WTC11 (cell line): ENCODE data around the gene ST13. TPM values are rescaled to one million over a fixed set of nuclear protein-coding genes. Genes with fewer than 3 reads are reported as not detected.
A peak's percentile ranks its signal among the peaks of the same experiment; 100 is the strongest.

Experiments
- ATAC-seq: fragments of 200-7000 bp; cut with Tn5 transposase; 2 replicates; pipeline ENCODE4 v1.10.0; 2021; ENCODE audit warnings: mild to moderate bottlenecking, moderate library complexity
- CTCF ChIA-PET: fragments of 300-600 bp; sonication (Branson Sonifier 250); formaldehyde crosslinking; loops from one replicate; lab custom pipeline; 2021; ENCODE audit warnings: antibody characterized with exemption; lab: Charles Lee
- POLR2A ChIA-PET: fragments of 350-600 bp; sonication (Branson Sonifier 250); formaldehyde crosslinking; loops from one replicate; lab custom pipeline; 2021; ENCODE audit warnings: antibody characterized with exemption; lab: Charles Lee
- DNase-seq: peaks from one replicate; pipeline ENCODE4 v3.0.0; 2021; ENCODE audit warnings: low spot score
- H3K27ac Mint-ChIP-seq: 2 replicates; pipeline ENCODE4 v1.8.0; 2021; ENCODE audit warnings: mixed read lengths
- H3K27me3 Mint-ChIP-seq: 2 replicates; pipeline ENCODE4 v1.8.0; 2021; ENCODE audit warnings: low read depth, mild to moderate bottlenecking, moderate library complexity, mixed read lengths
- H3K36me3 Mint-ChIP-seq: 2 replicates; pipeline ENCODE4 v1.8.0; 2021; ENCODE audit warnings: mixed read lengths
- H3K4me1 Mint-ChIP-seq: 2 replicates; pipeline ENCODE4 v1.8.0; 2022; ENCODE audit warnings: mixed read lengths
- H3K4me3 Mint-ChIP-seq: 2 replicates; pipeline ENCODE4 v1.8.0; 2021; ENCODE audit warnings: mild to moderate bottlenecking, moderate library complexity, mixed read lengths
- H3K9me3 Mint-ChIP-seq: 2 replicates; pipeline ENCODE4 v1.8.0; 2021; ENCODE audit warnings: mixed read lengths
- ATF1 ChIP-seq: sonication (generic); formaldehyde crosslinking; IDR thresholded peaks from 2 replicates; pipeline ENCODE4 v1.8.1; 2023; ENCODE audit warnings: mild to moderate bottlenecking, moderate library complexity, missing genetic modification reagents
- CREB1 ChIP-seq: sonication (generic); formaldehyde crosslinking; IDR thresholded peaks from 2 replicates; pipeline ENCODE4 v1.8.0; 2023; ENCODE audit warnings: mild to moderate bottlenecking, missing genetic modification reagents
- E2F4 ChIP-seq: sonication (generic); formaldehyde crosslinking; IDR thresholded peaks from 2 replicates; pipeline ENCODE4 v1.8.1; 2022; ENCODE audit warnings: low read depth, mild to moderate bottlenecking, moderate library complexity, missing genetic modification reagents, borderline replicate concordance
- ETV6 ChIP-seq: sonication (generic); formaldehyde crosslinking; IDR thresholded peaks from 2 replicates; pipeline ENCODE4 v1.8.1; 2022; ENCODE audit warnings: mild to moderate bottlenecking, missing genetic modification reagents
- FOXP4 ChIP-seq: sonication (generic); formaldehyde crosslinking; IDR thresholded peaks from 2 replicates; pipeline ENCODE4 v1.8.0; 2022; ENCODE audit warnings: mild to moderate bottlenecking, missing genetic modification reagents
- GRHL2 ChIP-seq: fragments of 250-450 bp; sonication (Bioruptor Pico); IDR thresholded peaks from 2 replicates; pipeline ENCODE4 v1.8.0; 2022; ENCODE audit warnings: mild to moderate bottlenecking, moderate library complexity; ENCODE audit not compliant: insufficient replicate concordance, severe bottlenecking
- GTF2I ChIP-seq: fragments of 250-450 bp; sonication (Bioruptor Pico); conservative IDR thresholded peaks from 2 replicates; pipeline ENCODE4 v1.4.0; 2021; ENCODE audit warnings: mild to moderate bottlenecking
- JAZF1 ChIP-seq: fragments of 250-450 bp; sonication (Bioruptor Pico); IDR thresholded peaks from 2 replicates; pipeline ENCODE4 v1.9.0; 2021; ENCODE audit warnings: moderate library complexity, mild to moderate bottlenecking, inconsistent platforms
- JUN ChIP-seq: sonication (generic); formaldehyde crosslinking; IDR thresholded peaks from 2 replicates; pipeline ENCODE4 v1.8.0; 2023; ENCODE audit warnings: mild to moderate bottlenecking, missing genetic modification reagents
- MLX ChIP-seq: sonication (generic); formaldehyde crosslinking; IDR thresholded peaks from 2 replicates; pipeline ENCODE4 v1.8.1; 2023; ENCODE audit warnings: mild to moderate bottlenecking, missing genetic modification reagents, moderate library complexity
- NR1H2 ChIP-seq: sonication (generic); formaldehyde crosslinking; IDR thresholded peaks from 2 replicates; pipeline ENCODE4 v1.9.0; 2021; ENCODE audit warnings: mild to moderate bottlenecking, moderate library complexity, missing genetic modification reagents
- NR3C1 ChIP-seq: sonication (generic); formaldehyde crosslinking; conservative IDR thresholded peaks from 2 replicates; pipeline ENCODE4 v1.8.1; 2023; ENCODE audit warnings: low read depth, mild to moderate bottlenecking, missing genetic modification reagents
- ZBTB21 ChIP-seq: sonication (generic); formaldehyde crosslinking; IDR thresholded peaks from 2 replicates; pipeline ENCODE4 v1.8.1; 2023; ENCODE audit warnings: mild to moderate bottlenecking, missing genetic modification reagents, borderline replicate concordance
- ZNF121 ChIP-seq: sonication (generic); formaldehyde crosslinking; IDR thresholded peaks from 2 replicates; pipeline ENCODE4 v1.8.0; 2023; ENCODE audit warnings: missing genetic modification reagents
- ZNF219 ChIP-seq: sonication (generic); formaldehyde crosslinking; IDR thresholded peaks from 2 replicates; pipeline ENCODE4 v1.8.0; 2023; ENCODE audit warnings: missing genetic modification reagents, mild to moderate bottlenecking, borderline replicate concordance
- total RNA-seq: library from RNA; stranded (reverse); gene quantifications from 3 replicates; pipeline ENCODE4 v1.2.3, GENCODE V29; 2021
- TF ChIP-seq, protein P1 (sequence below): fragments of 200-600 bp; IDR thresholded peaks from 2 replicates; pipeline ENCODE4 v1.8.0; 2022; ENCODE audit warnings: antibody characterized with exemption
- TF ChIP-seq, protein P2 (sequence below): sonication (generic); formaldehyde crosslinking; IDR thresholded peaks from 2 replicates; pipeline ENCODE4 v1.8.0; 2023; ENCODE audit warnings: missing genetic modification reagents
- TF ChIP-seq, protein P3 (sequence below): sonication (generic); formaldehyde crosslinking; IDR thresholded peaks from 2 replicates; pipeline ENCODE4 v1.8.1; 2022; ENCODE audit warnings: mild to moderate bottlenecking, moderate library complexity, missing genetic modification reagents
- TF ChIP-seq, protein P4 (sequence below): sonication (generic); formaldehyde crosslinking; IDR thresholded peaks from 2 replicates; pipeline ENCODE4 v1.8.0; 2022; ENCODE audit warnings: missing genetic modification reagents

ST13 gene
- total RNA-seq, 1 experiment from 2014 or later, result 289 TPM

GRCh38 chr22:40862013-40862412, 5.6 kb upstream of the ST13 start, which contains the start of gene DNAJB7:
Gene DNAJB7, minus strand, starts transcription at chr22:40862113. Its CDS starts 119 bp downstream, at chr22:40861994.
- ATAC-seq, result no peak
- H3K27me3 Mint-ChIP-seq, result no peaks in the 10 kb centered on the region
- H3K9me3 Mint-ChIP-seq, result no peaks in the 10 kb centered on the region
- CTCF ChIA-PET, result interaction anchor here (1.0 kb wide), 1 partner anchor 37 kb away, joined by 3 read pairs; no protein-coding TSS in a partner anchor
- no peak for DNase-seq
- H3K36me3 Mint-ChIP-seq, result peaks cover 6% of the 10 kb centered on the region
- H3K4me1 Mint-ChIP-seq, result peaks cover 17% of the 10 kb centered on the region
- TF ChIP-seq GRHL2 (CRISPR knock-in tag) (no peak), NR1H2 (CRISPR knock-in tag) (no peak), ETV6 (CRISPR knock-in tag) (no peak), ATF1 (CRISPR knock-in tag) (no peak)
- POLR2A ChIA-PET, result interaction anchor here (0.6 kb wide), 1 partner anchor 68 kb away, joined by 3 read pairs; no protein-coding TSS in a partner anchor
- peak within 1 kb of the TSS; percentile 32; the same call in 1 of the 2 replicates for H3K27ac Mint-ChIP-seq
- no peak within 1 kb of the TSS for H3K4me3 Mint-ChIP-seq

GRCh38 chr22:40857309-40857855, 943 bp upstream of the ST13 start:
- no peak for DNase-seq
- H3K9me3 Mint-ChIP-seq, result no peaks in the 10 kb centered on the region
- CTCF ChIA-PET, result interaction anchor here (0.6 to 2.0 kb wide), 6 partner anchors 10 to 546 kb away, joined by 3 to 6 read pairs (median 4); no protein-coding TSS in a partner anchor
- peak overlapping the region; percentile 99 for H3K4me3 Mint-ChIP-seq
- H3K36me3 Mint-ChIP-seq, result peaks cover 6% of the 10 kb centered on the region
- H3K27ac Mint-ChIP-seq, result peak overlapping the region; percentile 100
- no peaks in the 10 kb centered on the region for H3K27me3 Mint-ChIP-seq
- peaks cover 32% of the 10 kb centered on the region for H3K4me1 Mint-ChIP-seq
- POLR2A ChIA-PET, result interaction anchor here (0.6 to 1.6 kb wide), 7 partner anchors 38 to 340 kb away, joined by 3 to 4 read pairs (median 3); partner anchors contain the start of genes RBX1 and SLC25A17
- peak; percentile 3 for ATAC-seq
- 0 out of 2 replicates have a peak, but pooled peaks have one; percentile 38 for TF ChIP-seq FOXP4
- no peak for TF ChIP-seq CREB1
- TF ChIP-seq, all 79 proteins: peak for 1

DNA sequence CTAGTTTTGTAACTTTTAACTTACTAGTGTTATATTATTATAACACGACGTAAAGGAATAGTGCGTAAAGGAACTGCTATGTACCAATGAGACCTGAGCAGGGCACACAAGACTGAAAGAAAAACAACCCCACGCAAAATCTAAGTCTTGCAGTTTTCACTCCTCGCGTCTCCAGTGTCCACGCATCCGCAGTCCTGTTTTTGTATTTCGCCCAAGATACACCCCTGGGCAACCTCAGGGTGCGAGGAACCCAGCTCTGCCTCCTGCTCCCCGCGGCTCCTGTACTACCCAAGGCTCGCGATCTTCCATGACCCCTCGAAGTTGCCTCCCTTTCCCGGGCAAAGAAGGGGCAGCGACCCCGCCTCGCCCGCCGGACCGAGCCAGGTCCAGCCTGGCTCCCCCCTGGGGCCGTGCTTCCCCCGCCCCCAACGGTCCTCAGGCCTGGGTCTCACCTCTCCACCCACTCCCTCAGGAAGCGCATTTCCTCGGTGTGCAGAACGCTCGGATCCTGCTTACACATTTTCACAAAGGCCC, 393 bp downstream of the ST13 start:
- Mint-ChIP-seq H3K4me1 (peaks cover 33% of the 10 kb centered on the region), H3K36me3 (peaks cover 9% of the 10 kb centered on the region), H3K4me3 (peak overlapping the region; percentile 99), H3K9me3 (no peaks in the 10 kb centered on the region), H3K27ac (peak overlapping the region; percentile 100), H3K27me3 (no peaks in the 10 kb centered on the region)
- POLR2A ChIA-PET, result interaction anchor here (0.6 to 1.5 kb wide), 5 partner anchors 43 to 251 kb away, joined by 3 to 4 read pairs (median 3); partner anchors contain the start of gene MRTFA
- peak; percentile 47 for ATAC-seq
- CTCF ChIA-PET, result interaction anchor here (0.6 to 2.0 kb wide), 5 partner anchors 43 to 529 kb away, joined by 3 to 6 read pairs (median 5); no protein-coding TSS in a partner anchor
- DNase-seq, result peak; percentile 61
- TF ChIP-seq JUN (CRISPR knock-in tag), result no peak
- TF ChIP-seq, protein P1, sequence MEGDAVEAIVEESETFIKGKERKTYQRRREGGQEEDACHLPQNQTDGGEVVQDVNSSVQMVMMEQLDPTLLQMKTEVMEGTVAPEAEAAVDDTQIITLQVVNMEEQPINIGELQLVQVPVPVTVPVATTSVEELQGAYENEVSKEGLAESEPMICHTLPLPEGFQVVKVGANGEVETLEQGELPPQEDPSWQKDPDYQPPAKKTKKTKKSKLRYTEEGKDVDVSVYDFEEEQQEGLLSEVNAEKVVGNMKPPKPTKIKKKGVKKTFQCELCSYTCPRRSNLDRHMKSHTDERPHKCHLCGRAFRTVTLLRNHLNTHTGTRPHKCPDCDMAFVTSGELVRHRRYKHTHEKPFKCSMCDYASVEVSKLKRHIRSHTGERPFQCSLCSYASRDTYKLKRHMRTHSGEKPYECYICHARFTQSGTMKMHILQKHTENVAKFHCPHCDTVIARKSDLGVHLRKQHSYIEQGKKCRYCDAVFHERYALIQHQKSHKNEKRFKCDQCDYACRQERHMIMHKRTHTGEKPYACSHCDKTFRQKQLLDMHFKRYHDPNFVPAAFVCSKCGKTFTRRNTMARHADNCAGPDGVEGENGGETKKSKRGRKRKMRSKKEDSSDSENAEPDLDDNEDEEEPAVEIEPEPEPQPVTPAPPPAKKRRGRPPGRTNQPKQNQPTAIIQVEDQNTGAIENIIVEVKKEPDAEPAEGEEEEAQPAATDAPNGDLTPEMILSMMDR, result no peak
- TF ChIP-seq ZNF121, result no peak
- TF ChIP-seq, protein P2, sequence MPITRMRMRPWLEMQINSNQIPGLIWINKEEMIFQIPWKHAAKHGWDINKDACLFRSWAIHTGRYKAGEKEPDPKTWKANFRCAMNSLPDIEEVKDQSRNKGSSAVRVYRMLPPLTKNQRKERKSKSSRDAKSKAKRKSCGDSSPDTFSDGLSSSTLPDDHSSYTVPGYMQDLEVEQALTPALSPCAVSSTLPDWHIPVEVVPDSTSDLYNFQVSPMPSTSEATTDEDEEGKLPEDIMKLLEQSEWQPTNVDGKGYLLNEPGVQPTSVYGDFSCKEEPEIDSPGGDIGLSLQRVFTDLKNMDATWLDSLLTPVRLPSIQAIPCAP (CRISPR knock-in tag), result no peak
- TF ChIP-seq, protein P3, sequence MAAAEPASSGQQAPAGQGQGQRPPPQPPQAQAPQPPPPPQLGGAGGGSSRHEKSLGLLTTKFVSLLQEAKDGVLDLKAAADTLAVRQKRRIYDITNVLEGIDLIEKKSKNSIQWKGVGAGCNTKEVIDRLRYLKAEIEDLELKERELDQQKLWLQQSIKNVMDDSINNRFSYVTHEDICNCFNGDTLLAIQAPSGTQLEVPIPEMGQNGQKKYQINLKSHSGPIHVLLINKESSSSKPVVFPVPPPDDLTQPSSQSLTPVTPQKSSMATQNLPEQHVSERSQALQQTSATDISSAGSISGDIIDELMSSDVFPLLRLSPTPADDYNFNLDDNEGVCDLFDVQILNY, result 0 out of 2 replicates have a peak, but pooled peaks have one; percentile 56
- no peak for TF ChIP-seq NR3C1 (CRISPR knock-in tag)
- no peak for TF ChIP-seq ZNF219 (CRISPR knock-in tag)
- no peak for TF ChIP-seq ZBTB21 (CRISPR knock-in tag)
- TF ChIP-seq, protein P4, sequence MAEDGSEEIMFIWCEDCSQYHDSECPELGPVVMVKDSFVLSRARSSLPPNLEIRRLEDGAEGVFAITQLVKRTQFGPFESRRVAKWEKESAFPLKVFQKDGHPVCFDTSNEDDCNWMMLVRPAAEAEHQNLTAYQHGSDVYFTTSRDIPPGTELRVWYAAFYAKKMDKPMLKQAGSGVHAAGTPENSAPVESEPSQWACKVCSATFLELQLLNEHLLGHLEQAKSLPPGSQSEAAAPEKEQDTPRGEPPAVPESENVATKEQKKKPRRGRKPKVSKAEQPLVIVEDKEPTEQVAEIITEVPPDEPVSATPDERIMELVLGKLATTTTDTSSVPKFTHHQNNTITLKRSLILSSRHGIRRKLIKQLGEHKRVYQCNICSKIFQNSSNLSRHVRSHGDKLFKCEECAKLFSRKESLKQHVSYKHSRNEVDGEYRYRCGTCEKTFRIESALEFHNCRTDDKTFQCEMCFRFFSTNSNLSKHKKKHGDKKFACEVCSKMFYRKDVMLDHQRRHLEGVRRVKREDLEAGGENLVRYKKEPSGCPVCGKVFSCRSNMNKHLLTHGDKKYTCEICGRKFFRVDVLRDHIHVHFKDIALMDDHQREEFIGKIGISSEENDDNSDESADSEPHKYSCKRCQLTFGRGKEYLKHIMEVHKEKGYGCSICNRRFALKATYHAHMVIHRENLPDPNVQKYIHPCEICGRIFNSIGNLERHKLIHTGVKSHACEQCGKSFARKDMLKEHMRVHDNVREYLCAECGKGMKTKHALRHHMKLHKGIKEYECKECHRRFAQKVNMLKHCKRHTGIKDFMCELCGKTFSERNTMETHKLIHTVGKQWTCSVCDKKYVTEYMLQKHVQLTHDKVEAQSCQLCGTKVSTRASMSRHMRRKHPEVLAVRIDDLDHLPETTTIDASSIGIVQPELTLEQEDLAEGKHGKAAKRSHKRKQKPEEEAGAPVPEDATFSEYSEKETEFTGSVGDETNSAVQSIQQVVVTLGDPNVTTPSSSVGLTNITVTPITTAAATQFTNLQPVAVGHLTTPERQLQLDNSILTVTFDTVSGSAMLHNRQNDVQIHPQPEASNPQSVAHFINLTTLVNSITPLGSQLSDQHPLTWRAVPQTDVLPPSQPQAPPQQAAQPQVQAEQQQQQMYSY (CRISPR knock-in tag), result peak; percentile 48; the same call in 1 of the 2 replicates
- no peak for TF ChIP-seq GTF2I
- no peak for TF ChIP-seq MLX (CRISPR knock-in tag)
- no peak for TF ChIP-seq E2F4 (CRISPR knock-in tag)
- TF ChIP-seq JAZF1 (CRISPR knock-in tag), result no peak
